Stromal cell of bone marrow (primary cell): Measurements from ENCODE around the gene KRT82.
A peak's percentile ranks its signal among the peaks of the same experiment; 100 is the strongest.
"Not testable (repeated sequence)": the region's sequence is repeated elsewhere in the genome, so short reads cannot be mapped to it uniquely, and the experiment has no call there.

Source experiments
- DNase-seq: peaks from one replicate; pipeline ENCODE4 v3.0.0-alpha.2; 2012; ENCODE audit warnings: low read depth

Gene KRT82

DNA sequence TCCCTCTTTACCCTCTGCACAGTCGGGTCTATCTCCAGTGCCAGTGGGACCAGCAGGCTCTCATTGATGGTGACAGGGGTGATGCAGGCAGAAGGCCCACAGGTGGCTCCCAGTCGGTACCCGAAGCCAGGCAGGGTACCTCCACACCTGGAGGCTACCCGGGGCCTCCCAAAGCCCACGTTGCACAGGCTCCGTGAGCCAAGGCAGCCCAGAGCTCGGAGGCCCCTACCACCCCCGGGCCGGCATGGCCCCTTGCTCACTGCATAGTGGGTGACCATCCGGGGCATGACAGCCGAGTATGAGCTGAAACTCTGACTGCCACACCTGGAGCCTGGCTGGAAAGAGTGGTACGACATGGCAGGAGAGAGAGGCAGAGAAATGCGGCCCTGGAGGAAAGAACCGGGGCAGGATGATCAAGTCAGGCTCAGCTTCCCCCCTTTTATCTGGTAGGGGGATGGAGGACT is at the start of gene KRT82:
Gene KRT82, minus strand, starts transcription at position 414 of the 464 bp plus-strand sequence. Its CDS starts 58 bp downstream, at position 356.
- DNase-seq = no peak

DNA sequence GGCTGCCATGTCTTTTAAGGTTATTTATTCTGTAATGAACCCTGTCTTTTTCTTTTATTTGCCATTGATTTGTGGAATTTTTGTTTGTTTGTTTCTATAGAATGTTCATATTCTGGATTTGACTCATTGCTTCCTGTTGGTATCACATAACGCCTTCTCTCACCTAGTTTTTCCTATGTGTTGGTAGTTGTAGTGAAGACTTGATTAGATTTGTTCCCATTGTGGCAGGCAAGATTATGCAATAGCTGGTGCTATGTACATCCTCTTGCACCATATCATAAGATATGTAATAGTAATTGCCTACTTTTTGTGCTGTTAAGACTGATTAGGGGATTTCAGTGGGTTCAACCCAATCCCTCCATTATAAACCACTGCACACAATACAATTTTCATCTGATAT is 49.7 kb upstream of the KRT82 start:
- no peak for DNase-seq

DNA sequence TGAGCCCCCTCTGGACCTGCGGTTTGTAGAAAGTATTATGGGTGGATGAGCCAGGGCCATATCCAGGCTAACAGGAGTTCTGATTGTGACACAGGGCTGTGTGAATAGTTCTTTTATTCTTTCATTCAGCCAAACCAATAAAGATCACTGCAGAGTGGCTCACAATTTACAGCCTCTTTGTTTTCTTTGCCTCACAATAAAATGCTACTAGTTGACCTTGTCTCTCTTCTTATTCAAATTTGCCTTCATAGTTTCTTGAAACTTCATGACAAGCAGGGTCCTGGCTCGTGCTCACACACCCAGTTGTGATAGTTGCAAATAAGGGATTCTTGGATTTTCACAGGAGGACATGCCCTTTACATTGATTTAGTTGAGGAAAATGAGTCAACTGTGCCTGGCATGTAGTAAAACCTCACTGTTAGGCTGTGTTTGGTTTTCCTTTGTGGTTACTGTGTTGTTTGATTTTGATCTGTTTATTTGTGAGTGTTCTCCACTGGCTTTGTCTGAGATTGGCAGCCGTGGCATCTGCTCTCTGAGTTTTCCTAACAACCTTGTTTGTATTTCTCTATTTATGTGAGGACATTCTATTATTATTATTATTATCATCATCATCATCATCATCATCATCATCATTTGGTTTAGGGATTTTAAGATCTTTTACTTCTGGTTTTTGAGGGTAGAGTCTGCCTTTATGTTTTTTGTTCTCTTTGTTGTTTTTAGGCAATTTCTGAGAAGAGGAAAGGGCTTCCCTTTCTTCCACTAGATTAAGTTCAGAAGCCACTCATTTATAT is 48.5 kb upstream of the KRT82 start:
- DNase-seq = no peak

DNA sequence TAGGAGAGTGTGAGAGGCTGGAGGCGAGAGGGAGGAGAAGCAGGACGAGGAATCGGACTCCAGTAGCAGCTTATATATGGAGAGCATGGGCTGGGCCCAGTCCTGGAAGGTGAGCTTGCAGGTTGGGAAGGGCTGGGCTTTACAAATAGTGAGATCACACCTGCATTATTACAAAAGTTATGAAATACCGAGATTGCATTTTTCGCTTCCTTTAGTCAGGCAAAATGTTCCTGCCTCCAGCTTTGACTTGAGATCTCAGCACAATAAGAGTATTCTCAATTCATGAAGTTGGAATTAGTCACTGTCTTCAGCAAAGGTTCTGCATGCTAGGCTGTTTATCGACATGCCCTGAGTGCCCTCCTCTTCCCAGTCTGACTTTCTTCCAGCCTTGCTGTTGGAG is 46.0 kb upstream of the KRT82 start, which contains the start of gene KRT6B:
Gene KRT6B, minus strand, starts transcription at position 46 of the 400 bp plus-strand sequence. CDS start 68 bp downstream, outside the sequence.
- DNase-seq = no peak

DNA sequence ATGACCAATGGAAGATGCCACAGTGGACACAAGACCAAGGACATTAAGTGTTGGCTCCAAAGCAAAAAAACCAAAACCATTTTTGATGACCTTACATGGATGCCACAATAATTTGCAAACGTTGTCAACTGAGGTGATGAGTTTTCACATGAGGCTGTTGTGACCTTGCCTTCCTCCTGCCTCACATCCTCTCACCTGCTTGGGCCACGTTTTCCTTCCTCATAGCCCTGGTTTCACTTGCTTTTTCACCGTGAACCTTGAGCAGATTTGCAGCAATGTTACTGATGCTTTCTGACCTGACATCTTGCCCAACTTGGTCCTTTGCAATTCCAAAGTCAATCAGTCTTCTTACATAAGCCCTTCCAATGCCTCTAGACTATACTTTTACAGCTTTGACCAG is 42.1 kb upstream of the KRT82 start:
- DNase-seq = no peak

DNA sequence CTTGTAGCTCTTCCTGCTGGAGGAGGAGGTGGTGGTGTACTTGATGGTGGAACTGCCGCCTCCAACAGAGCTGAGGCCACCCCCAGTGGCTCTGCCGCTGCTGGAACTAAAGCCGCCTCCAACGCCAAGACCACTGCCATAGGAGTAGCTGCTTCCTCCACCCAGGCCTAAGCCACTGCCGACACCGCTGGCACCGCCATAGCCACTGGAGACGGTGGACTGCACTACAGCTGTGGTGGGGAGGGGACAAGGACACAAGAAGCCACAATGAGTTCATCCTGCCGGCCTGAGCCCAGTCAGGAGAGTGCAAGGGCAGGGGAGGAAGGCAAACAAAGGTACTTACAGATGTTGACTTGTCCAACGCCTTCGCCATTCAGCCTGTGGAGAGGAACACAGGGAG is 41.1 kb upstream of the KRT82 start:
- DNase-seq = not testable (repeated sequence)

DNA sequence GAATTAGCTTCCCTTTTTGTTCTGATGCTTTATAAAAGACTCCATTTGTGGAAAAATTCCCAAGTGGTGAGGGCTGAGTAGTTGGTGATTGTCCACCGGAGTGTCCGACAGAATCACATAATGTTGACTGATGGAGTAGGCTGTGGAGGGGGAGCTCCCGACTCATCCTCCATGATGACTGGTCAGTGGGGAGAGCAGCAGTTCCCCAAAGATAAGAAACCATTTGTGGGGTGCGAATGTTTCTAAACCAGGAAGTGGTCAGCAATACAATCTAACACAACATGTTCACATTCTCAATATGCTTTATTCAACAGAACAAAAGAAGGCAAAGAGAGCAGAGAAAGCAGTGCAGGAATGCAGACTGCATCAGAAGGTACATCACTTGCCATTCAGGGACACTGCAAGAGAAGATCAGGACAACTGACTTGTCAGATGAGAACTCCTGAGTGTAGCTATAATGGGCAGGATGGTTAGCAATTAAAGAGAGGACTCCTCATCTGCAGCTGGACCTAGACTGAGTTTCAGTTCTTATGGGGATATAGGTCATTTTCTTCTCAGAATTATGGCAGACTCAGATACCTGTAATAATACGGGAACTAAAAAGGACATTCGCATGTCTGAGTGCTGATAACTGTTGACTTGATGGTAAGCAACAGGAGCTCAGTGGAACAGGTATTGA is 40.4 kb upstream of the KRT82 start:
- DNase-seq = no peak

DNA sequence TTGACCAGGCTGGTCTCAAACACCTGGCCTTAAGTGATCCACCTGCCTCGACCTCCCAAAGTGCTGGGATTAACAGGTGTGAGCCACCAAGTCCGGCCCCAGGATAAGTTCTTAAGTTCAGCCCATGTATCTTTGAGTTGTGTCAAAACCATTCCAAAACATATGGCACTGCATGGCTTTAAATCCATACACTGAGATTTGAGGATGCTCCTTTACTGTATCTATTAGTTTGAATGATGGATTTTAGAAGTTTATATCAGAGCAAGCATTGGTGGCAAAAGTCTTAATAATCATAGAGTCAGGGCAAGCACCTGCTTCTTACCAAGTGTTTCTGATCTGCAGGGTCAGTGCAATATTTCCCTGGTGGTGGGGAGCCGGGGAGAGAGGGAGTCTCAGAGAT is 39.7 kb upstream of the KRT82 start:
- no peak for DNase-seq

DNA sequence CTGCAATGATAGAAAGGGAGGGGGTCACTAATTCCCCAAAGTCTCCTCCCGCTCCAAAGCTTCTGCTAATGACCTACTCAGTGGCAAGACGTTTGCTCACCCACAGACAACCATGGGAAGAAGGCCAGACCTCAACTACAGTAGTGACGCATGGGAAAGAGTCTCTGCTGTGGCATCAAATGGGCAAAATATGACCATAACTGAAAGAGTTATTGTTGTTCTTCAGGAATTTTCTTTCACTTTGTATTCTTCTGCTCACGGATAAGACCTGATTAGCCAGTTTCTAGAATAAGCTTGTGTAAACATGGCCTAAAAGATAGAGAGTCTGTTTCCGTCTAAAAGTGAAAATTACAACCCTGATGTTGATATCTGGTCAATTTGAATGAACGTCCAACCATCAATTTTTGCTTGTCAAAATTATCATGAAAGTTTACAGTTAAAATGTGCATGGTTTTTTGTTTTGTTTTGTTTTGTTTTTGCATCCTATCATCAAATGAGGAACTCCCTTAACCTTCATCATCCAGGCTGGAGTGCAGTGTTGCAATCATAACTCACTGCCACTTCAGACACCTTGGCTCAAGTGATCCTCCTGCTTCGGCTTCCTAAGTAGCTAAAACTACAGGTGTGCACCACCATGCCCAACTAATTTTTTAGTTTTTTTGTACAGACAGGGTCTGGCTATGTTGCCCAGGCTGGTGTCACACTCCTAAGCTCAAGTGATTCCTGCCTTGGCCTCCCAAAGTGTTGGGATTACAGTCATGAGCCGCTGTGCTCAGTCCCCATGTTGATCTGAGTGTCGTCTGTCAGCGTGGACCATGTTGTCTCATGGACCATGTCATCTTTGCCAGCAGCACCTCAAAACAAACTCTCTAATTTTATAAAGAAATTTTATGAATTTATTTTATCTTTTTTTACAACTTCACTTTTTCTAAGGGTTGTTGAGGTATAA is 38.8 kb upstream of the KRT82 start:
- DNase-seq = no peak

DNA sequence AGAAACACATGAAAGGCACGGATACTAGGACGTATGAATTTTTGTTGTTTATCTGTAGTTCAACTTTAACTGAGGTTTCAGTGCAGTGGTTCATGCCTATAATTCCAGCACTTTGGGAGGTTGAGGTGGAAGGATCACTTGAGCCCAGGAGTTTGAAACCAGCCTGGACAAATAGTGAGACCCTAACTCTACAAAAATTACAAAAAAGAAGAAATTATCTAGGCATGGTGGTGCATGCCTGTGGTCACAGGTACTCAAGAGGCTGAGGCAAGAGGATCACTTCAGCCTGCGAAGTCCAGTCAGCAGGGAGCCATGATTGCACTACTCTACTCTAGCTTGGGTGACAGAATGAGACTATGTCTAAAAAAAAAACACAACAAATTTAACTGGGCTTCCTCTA is 37.8 kb upstream of the KRT82 start:
- no peak for DNase-seq

DNA sequence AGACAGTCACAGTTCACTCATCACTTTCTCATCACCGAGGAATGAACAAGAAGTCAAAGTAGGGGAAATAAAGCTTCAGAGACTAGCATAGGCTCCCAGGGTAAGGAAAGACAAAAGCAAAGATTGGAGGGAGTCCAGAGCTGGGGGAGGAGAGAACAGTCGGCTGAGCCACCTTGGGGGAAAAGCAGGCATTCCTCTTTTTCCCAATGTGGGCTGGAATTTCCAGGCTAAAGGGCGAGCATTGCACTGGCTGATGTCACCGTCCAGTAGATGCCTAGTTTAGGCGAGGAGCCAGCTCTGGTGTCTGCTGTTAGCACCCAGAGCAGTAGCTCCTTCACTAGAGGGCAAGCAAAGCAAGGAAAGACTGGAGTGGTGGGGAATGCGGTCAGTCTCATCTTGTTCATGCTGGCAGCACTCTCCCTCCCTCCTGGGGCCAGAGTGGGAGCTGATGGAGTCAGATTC is 36.5 kb upstream of the KRT82 start:
- peak; percentile 51 for DNase-seq

DNA sequence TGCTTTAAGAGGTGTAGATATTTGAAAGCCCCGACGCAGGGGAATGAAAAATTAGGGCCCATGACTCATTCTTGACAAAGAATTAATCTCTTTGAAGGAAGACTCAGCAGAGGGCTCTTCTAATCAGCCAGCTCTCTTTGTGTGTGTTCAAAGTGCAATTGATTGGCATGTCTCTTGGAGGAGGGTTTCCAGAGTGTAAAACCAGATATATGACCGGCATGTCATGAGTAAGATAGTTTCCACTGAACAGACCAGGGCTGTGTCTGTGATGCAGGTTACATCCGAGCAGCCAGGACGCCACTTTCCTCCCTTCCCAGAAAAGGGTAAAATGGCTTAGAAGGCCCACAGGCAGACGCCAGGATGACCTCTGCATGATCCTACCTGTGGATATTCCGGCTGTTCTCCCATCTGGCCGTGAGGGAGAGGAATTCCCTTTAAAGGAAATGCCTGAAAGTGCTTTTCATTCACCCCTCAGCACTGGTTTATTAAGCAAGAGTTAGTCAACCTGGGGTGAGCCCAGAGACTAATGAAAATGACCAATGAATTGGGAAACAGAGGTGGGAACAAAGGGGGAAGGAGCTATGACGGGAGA is 35.3 kb upstream of the KRT82 start:
- no peak for DNase-seq

DNA sequence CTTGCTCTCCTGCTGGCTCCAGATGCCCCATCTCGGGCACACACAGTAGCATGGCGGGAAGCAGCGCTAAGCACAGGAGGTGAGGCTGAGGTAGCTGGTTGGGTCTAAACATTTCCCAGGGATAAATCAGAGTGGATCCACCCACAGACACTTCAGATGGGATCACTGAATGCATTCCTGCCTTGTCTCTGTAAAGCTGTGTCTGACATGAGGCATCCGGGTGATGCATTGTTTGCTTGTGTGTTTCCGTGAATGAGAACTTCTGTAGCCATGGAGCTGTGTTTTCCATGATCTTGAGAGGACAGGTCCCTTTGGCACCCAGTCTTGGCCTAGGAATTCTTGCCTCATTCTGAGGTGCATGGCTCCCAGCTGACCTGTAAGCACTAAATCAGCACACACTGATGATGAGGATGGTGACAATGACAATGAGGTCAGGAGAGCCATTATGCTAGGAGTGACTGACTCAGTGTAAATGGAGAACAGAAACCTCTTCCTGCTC is 34.7 kb upstream of the KRT82 start:
- DNase-seq = no peak

DNA sequence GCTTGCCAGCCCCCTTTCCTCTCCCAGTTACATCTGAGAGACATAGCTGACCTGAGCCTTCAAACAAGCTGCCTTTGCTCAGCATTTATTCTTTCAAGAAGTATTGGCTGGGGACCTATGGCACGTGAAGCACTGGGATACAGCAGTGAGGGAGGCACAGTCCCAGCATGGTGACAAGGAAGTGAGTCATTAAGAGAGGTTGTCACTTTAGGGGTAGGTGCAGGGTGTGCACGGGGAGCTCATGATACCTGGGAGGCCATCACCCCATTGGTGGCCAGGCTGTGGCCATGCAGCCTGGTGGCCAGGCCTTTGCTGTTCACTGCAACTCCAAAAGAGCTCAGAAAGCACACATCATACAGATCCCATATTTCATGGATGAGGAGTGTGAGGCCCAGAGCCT is 33.7 kb upstream of the KRT82 start:
- DNase-seq = no peak

DNA sequence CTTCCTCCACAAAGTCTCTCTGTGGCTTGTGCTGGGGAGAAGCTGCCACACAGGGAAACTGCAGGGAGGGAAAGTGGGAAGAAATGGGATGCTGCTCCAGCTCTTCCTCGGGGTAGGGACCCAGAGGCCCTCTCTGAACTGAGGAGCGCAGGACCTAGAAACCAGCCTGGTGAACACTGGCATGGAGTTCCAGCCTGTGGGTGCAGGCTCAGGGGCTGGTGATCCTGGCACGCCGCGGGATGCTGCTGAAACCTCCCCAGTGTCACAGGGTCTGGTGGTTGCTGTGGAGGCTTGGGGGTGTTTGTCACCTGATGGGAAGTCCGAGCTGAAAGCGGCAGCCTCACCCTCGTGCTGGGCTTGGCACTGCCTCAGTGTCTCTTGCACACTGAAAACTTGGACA is 33.3 kb upstream of the KRT82 start:
- no peak for DNase-seq

DNA sequence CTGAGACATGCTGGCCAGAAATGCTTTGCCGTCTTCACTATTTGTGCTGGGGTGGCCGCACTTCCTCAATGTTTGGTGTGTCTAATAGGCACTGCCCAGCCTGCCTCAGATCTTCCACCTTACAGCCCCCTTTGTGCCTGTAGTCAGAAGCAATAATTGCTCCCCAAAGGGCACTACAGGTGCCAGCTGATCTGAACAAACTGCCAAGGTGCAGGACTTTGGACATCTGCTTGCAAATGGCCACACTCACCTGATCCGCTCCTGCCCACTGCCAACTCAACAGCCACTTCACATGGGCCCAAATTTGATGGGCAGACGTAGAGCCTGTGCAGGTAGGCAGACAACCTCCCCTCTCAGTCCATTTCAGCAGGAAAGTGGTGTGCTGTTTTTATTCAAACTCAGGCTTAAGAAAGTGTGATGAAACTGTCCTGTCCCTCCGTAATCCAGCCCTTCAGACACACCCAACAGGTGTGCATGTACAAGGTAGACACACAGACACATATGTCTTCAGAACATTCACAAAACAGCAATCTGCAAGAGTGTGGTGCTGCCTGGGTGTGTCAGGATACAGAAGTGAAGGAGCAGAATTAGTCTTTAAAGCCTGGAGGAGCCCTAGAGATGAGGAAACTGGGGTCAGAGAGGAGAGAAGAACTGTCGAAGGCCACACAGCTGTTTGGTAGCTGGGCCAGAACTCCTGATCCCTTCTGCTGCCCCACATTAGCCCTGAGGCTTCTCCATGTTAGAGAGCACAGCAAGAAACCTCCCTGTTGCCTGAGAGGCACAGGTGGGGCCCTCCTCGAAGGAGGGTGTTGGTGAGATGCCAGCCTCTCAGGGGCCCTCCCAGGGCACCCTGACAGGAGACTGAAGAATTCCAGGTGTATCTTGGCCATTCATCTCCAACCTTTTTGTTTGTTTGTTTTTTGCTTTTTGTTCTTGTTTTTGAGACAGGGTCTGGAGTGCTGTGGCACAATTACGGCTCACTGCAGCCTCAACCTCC is 32.5 kb upstream of the KRT82 start:
- DNase-seq = no peak

DNA sequence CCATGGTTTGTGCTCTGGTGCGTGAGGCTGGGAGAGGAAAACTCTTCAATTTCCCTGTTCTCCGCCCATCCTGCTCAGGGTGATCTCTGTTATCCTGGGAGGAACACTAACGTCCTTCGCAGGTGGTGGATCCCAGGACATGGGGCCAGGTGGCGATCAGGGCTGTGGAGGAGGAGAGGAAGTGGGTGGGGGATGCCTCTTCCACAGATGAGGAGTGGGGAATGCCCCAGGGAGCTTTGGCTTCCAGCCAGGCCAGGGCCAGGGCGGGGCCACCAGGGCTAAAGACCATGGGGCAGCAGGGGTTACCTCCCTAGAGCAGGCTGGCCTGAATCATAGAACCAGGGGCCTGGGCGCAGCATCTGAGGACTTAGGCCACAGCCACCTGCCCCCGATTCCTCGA is 31.4 kb upstream of the KRT82 start:
- DNase-seq = no peak

DNA sequence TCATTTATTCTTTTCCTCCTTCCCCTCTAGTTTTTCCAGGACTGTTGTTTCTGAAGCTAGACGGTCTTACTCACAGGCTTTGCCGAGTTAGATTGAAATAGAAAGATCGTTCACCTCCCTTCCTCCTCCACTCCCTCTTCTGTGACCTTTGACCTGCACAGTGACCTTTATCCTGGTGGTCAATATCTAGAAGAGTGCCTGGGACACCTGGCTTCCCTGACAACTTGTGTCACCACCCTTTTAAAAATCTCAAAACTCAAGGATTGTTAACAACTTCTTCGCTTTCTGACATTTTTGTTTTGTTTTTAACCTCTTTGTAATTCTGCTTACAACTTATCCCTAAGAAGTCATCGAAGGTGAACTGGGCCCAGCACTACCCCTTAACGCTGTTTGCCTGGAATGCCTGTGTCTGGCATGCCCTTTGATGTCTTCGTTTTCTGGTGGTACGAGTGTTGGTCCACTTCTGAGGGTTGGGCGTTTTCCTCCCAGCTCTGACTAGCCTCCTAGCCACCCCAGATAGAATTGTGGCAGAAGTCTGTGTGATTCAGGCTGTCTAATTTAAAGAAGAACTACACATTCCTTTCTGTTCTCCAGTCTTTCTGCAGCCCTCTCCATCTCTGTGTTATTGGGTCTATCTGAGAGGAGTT is 30.8 kb upstream of the KRT82 start:
- no peak for DNase-seq

DNA sequence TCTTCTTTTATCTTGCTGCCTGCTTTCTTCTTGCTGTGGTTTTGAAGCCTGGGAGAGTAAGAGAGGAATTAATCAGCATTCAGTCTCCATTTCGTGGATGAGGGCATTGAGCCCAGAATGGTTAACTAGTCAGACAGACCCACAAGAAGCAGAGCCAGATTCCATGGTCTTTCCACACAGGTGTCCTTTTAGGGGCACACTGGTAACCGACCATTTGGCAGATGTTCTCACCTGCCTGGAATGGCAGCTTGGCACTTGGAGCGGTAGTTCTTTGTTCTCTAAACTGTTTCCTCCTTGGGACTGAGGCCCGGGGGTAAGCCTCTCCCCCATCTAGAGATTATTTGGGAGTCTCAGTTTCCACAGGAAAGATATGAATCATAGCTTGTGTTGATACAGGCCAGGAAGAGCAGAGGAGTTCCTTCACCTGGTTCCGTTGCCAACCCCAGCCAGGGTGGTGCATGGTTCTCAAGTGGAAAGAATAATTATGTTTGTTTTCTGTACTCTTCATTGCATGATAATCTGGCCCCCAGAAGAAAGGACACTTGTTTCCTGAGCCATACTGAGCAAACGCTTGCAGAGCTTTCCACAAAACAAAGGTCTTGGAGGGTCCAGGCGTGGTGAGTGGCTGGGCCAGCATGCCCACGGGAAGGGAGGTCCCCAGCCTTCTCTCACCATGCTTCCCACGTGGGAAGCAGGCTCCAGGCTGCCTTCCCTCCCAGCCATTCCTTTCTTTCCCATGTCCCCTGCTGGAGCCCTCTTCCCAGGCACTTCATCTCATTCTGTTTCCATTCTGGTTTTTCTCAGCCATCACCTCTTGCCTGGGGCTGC is 30.1 kb upstream of the KRT82 start:
- DNase-seq = no peak
